Measurements from ENCODE around the gene PGBD1. TPM values are rescaled to one million over a fixed set of nuclear protein-coding genes. Genes with fewer than 3 reads are reported as not detected.
A peak's percentile ranks its signal among the peaks of the same experiment; 100 is the strongest.

Gene PGBD1
- total and polyA plus RNA-seq, 2 of the 13 experiments (the other 11 are each of a cell fraction or from before 2014, with no cell fraction given): 3.6 to 6.9 TPM

GRCh38 chr6:28281288-28282064, at the start of gene PGBD1 (continued):
- TF ChIP-seq AHDC1 (CRISPR knock-in tag; IDR thresholded peaks at IDR 0.05; ENCODE audit: borderline replicate concordance): 0 out of 2 replicates have a peak, but pooled peaks have one; percentile 63
- TF ChIP-seq ZBTB3 (CRISPR knock-in tag; IDR thresholded peaks at IDR 0.05; ENCODE audit: borderline replicate concordance, low read depth): no peak
- no peak for TF ChIP-seq ZFP82 (CRISPR knock-in tag; IDR thresholded peaks at IDR 0.05; ENCODE audit: borderline replicate concordance)
- TF ChIP-seq, protein P1, sequence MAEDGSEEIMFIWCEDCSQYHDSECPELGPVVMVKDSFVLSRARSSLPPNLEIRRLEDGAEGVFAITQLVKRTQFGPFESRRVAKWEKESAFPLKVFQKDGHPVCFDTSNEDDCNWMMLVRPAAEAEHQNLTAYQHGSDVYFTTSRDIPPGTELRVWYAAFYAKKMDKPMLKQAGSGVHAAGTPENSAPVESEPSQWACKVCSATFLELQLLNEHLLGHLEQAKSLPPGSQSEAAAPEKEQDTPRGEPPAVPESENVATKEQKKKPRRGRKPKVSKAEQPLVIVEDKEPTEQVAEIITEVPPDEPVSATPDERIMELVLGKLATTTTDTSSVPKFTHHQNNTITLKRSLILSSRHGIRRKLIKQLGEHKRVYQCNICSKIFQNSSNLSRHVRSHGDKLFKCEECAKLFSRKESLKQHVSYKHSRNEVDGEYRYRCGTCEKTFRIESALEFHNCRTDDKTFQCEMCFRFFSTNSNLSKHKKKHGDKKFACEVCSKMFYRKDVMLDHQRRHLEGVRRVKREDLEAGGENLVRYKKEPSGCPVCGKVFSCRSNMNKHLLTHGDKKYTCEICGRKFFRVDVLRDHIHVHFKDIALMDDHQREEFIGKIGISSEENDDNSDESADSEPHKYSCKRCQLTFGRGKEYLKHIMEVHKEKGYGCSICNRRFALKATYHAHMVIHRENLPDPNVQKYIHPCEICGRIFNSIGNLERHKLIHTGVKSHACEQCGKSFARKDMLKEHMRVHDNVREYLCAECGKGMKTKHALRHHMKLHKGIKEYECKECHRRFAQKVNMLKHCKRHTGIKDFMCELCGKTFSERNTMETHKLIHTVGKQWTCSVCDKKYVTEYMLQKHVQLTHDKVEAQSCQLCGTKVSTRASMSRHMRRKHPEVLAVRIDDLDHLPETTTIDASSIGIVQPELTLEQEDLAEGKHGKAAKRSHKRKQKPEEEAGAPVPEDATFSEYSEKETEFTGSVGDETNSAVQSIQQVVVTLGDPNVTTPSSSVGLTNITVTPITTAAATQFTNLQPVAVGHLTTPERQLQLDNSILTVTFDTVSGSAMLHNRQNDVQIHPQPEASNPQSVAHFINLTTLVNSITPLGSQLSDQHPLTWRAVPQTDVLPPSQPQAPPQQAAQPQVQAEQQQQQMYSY (CRISPR knock-in tag; IDR thresholded peaks at IDR 0.05): no peak
- TF ChIP-seq, protein P2, sequence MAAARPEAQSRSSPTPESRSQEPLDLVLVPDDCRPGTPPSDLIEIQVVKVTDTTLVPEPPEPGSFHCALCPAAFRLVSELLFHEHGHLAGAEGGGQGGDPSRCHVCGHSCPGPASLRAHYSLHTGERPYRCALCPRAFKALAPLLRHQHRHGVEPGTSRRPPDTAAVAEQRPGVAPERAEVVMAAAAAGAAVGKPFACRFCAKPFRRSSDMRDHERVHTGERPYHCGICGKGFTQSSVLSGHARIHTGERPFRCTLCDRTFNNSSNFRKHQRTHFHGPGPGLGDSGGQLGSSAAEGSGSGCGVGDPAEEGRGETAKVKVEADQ (CRISPR knock-in tag; IDR thresholded peaks at IDR 0.05; ENCODE audit: borderline replicate concordance): peak; percentile 62; the same call in 1 of the 2 replicates
- TF ChIP-seq, protein P3, sequence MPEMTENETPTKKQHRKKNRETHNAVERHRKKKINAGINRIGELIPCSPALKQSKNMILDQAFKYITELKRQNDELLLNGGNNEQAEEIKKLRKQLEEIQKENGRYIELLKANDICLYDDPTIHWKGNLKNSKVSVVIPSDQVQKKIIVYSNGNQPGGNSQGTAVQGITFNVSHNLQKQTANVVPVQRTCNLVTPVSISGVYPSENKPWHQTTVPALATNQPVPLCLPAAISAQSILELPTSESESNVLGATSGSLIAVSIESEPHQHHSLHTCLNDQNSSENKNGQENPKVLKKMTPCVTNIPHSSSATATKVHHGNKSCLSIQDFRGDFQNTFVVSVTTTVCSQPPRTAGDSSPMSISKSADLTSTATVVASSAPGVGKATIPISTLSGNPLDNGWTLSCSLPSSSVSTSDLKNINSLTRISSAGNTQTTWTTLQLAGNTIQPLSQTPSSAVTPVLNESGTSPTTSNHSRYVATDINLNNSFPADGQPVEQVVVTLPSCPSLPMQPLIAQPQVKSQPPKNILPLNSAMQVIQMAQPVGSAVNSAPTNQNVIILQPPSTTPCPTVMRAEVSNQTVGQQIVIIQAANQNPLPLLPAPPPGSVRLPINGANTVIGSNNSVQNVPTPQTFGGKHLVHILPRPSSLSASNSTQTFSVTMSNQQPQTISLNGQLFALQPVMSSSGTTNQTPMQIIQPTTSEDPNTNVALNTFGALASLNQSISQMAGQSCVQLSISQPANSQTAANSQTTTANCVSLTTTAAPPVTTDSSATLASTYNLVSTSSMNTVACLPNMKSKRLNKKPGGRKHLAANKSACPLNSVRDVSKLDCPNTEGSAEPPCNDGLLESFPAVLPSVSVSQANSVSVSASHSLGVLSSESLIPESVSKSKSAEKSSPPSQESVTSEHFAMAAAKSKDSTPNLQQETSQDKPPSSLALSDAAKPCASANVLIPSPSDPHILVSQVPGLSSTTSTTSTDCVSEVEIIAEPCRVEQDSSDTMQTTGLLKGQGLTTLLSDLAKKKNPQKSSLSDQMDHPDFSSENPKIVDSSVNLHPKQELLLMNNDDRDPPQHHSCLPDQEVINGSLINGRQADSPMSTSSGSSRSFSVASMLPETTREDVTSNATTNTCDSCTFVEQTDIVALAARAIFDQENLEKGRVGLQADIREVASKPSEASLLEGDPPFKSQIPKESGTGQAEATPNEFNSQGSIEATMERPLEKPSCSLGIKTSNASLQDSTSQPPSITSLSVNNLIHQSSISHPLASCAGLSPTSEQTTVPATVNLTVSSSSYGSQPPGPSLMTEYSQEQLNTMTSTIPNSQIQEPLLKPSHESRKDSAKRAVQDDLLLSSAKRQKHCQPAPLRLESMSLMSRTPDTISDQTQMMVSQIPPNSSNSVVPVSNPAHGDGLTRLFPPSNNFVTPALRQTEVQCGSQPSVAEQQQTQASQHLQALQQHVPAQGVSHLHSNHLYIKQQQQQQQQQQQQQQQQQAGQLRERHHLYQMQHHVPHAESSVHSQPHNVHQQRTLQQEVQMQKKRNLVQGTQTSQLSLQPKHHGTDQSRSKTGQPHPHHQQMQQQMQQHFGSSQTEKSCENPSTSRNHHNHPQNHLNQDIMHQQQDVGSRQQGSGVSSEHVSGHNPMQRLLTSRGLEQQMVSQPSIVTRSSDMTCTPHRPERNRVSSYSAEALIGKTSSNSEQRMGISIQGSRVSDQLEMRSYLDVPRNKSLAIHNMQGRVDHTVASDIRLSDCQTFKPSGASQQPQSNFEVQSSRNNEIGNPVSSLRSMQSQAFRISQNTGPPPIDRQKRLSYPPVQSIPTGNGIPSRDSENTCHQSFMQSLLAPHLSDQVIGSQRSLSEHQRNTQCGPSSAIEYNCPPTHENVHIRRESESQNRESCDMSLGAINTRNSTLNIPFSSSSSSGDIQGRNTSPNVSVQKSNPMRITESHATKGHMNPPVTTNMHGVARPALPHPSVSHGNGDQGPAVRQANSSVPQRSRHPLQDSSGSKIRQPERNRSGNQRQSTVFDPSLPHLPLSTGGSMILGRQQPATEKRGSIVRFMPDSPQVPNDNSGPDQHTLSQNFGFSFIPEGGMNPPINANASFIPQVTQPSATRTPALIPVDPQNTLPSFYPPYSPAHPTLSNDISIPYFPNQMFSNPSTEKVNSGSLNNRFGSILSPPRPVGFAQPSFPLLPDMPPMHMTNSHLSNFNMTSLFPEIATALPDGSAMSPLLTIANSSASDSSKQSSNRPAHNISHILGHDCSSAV (CRISPR knock-in tag; IDR thresholded peaks at IDR 0.05; ENCODE audit: borderline replicate concordance): no peak

Data from HepG2 (cell line).